Activated gamma-delta T cell treated with anti-CD3 and anti-CD28 coated beads, Interleukin-2, amount 50 U/mL, for 16 hours (primary cell): ENCODE data around the gene FOXJ3.
A peak's percentile ranks its signal among the peaks of the same experiment; 100 is the strongest.

ENCODE experiments used
- DNase-seq: peaks from one replicate; pipeline ENCODE4 v3.0.0-alpha.2; 2020; ENCODE audit warnings: low read depth

Gene FOXJ3

DNA sequence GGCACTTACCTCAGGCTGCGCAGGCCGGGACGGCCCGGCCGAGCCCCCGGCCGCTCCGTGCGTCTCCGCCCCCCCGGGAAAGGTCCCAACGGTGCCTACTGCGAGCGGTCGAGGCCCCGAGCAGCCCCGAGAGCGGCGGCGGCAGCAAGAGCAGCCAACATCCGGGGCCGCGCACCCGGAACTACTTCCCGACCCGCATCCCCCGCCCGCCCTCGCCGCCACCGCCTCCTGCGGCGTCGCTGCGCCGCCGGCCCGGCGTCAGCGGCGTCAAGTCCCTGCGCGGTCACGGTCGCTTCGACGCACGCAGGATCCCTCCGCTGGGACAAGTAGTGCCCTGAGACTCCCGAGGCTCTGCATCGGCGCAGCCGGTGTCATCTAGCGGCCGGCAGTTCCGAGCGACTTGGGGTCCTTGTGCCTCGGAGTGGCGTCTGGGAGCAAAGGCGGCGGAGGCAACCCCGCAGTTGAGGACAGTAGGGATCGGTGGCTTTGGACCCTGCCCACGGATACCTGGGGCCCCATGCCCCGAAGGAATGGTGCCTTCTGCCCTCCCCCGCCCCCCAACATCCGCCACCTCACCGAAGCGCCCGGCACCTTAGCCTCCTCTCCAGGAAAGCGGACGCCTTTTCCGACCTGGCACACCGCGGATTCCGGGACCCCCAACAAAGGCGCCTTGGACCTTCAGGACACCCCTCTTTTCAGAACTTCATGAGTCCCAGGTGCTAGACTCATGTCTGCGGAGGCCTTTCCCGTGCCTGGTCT, at the start of gene FOXJ3:
Gene FOXJ3 (minus strand): TSS at position 186 of the 759 bp plus-strand sequence. CDS start 24,142 bp downstream, outside the sequence.
- peak; percentile 88 for DNase-seq

GRCh38 chr1:42381280-42381673, 46.2 kb upstream of the FOXJ3 start:
- no peak for DNase-seq

DNA sequence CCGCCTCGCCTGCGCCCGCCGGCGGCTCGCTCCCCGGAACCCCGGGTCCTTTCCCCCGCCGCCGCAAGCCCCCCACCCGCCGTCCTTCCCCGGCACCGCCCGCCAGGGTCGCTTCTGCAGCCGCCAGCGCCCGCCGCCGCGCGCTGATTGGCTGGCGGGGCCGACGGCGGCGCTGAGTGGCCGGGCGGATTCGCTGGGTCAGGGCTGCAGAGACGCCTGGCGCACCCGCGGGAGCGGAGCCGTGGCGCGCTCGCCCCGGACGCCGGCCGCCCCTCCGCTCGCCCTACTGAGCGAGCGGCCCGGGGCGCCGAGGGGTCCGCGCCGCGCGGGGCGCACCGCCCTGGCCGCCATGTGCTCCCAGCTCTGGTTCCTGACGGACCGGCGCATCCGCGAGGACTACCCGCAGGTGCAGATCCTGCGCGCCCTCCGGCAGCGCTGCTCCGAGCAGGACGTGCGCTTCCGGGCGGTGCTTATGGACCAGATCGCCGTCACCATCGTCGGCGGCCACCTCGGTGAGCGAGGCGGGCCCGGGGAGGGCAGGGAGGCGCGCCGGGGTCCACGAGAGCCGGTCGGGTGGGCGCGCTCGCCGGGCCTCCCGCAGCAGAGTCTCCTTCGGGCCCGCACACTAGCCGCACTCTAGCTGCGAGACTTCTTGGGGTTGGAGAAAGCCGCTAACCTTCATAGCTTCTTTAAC, 45.7 kb upstream of the FOXJ3 start, which contains the start of gene RIMKLA:
Gene RIMKLA (plus strand): TSS at position 207 of the 694 bp plus-strand sequence. CDS start 143 bp downstream, at position 350.
- DNase-seq: peak; percentile 14

DNA sequence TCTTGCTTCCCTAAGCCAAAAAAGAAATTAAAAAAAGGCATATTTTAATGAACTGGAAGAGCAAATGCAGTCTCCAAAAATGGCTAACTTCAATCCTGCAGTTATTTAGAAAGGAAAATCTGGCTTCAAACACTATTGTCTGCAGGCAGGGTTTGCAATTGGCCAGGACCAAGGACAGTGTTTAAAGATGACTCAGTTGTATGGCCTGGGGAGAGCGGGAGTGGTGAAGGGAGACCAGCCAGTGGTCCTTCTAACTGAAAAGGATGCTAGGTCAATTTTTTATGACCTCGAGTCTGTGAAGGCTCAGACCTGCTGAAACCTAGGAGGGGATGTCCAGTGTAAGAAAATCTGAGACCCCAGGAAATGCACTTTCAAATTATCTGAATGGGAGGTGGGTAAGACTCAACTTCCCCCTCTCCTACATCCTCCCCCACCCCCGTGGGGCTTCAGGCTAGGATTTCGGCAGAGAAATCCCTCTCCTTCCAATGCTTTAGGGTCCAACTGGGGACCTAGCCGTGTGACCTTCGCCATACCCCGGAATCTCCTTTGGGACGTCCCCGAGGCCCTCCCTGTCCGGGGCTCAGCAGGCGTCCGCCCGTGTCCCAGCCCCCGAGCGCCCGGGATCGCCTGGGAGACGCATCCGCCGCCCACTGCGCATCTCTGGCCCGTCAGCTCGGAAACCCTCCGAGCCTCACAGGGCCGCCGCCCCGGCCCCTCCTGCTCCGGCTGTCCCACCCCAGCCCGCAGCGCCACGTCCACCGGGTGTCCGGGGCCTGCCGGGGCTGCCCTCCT, 45.0 kb upstream of the FOXJ3 start:
- no peak for DNase-seq

- DNase-seq: no peak
Observed at GRCh38 chr1:42372796-42373195, 37.8 kb upstream of the FOXJ3 start.

DNA sequence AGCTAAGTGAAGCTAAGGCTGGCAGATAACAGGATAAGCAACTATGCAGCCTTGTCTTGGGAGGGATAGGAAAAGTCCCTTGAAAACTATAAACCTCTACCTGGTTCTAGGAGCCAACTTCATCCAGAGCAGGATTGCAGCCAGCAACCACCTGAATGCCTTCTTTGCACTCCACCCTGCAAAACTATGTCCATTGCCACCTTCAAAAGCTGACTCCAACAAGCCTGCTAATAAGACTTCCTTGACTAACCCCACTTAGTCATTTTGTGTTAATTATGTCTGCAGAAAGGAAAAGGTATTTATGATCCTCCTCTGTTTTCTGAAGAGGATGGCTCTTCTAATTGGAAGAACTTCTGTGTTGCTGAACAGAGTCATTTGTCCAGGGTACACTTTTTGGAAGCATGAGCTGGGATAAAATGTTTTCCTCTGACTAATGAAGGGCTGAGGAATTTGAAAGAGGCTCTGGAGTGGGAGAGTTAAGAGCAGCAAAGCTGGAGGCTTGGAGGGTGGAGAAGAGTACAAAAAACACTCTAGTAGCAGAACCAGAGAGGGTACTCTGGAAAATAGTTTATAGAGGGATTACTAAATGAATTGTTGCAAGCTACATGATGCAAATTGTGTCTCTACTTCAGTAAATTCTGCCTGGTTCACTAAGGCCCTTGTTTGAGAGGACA, 36.0 kb upstream of the FOXJ3 start:
- no peak for DNase-seq

DNA sequence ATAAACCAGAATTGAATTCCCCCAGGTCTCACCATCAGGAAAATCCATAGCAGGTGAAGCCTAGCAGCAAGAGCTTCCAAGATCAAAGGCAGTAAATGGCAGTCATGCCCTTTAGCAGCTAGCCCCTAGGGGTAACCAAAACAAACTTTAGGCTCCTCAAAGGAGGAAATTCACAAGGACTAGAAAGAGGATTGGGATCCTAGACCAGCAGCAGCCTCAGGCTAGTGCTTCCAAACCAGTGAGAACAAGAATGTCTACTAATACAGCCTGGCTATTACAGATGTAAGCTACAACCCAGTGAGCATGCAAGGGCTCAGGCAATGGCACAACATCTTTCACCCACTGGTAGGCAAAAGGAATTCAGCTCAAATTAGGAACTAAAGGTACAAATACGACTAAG, 34.4 kb upstream of the FOXJ3 start:
- DNase-seq: no peak

GRCh38 chr1:42368096-42368795, 33.2 kb upstream of the FOXJ3 start:
- DNase-seq: no peak

GRCh38 chr1:42365118-42365517, 30.1 kb upstream of the FOXJ3 start:
- no peak for DNase-seq

DNA sequence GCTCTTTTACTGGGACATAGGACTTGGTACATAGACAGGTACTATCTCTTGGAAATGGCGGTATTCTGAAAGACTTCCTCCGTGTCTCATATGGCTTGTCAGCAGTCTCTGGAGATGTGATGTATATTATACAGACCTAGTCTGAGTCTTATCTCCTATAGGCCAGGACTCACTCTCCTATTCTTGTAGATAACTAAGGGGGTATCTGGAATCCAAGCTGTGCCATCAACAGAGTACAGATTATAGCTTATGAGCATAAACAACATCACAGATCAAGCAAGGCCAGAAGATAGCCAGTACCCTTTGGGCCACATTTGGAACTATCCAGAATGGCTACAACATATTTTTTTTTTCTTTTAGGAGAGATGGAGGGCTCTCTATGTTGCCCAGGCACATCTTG, 29.5 kb upstream of the FOXJ3 start:
- DNase-seq: no peak

- no peak for DNase-seq
Observed at GRCh38 chr1:42364089-42364488, 29.1 kb upstream of the FOXJ3 start.

DNA sequence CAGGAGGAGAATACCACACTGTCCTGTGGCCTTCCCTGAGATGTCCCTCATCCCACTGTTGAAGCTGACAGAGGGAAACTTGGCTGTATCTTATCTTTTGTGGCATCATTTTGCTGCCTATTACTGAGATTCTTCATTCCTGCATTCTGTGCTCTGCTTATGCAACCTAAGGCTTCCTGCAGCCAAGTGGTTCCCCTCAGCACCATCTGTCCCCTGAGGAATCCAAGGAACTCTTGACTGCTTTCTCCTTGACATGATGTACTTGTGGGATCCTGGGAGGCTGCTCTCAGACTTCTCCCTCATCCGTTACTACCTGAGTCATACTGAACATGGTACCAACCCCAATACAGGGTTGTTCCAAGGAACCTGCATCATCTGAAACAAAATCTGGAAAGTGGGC, 24.4 kb upstream of the FOXJ3 start:
- DNase-seq: no peak

GRCh38 chr1:42358791-42359190, 23.8 kb upstream of the FOXJ3 start:
- DNase-seq: no peak

DNA sequence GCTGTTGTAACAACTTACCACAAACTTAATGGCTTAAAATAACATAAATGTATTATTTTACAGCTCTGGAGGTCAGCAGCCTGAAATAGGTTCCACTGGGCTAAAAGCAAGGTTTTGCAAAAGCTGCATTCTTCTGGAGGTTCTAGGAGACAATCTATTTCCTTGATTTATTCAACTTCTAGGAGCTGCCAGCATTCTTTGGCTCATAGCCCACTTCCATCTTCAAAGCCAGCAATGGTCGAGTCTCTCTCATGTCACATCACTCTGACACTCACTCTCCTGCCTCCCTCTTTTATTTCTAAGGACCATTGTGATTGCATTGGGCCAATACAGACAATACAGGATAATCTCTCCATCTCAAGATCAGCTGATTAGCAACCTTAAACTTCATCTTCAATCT, 15.1 kb upstream of the FOXJ3 start:
- DNase-seq: no peak

DNA sequence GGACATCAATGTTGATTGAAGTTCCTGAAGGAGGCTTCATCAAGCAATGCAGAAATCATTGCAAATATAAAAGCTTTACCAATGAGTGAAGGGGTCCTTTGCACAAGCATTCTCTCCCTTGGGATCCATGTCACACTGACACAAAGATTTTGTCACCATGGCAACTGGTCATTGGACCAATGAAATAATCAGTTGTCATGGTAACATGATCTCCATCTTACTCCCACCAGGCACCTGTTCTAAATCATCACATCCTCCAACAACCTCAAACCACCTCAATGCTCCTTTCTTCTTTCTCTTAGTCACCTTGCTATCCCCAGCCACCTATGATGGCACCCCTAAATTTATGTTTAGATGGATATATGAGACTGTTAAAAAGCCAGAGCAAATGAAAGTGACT, 13.5 kb upstream of the FOXJ3 start:
- no peak for DNase-seq

- no peak for DNase-seq
Observed at GRCh38 chr1:42343049-42343448, 8.0 kb upstream of the FOXJ3 start.

DNA sequence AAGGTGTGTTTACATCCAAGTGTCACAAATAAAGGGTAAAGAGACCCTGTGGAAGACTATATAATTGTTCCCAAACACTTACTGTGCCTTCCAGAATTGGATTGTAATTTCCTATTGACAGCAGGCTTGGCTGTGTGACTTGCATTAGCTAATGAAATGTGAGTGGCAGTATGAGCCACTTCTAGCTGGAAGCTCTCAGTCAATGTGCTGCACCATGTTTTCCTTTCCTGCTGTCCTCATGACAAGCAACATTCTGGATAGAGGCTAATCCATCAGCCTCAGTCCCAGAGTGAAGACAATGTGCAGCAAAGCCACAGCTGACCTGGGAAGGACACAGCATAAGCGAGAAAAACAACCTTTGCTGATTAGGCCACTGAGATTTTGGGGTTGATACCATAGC, 5.9 kb upstream of the FOXJ3 start:
- DNase-seq: no peak

DNA sequence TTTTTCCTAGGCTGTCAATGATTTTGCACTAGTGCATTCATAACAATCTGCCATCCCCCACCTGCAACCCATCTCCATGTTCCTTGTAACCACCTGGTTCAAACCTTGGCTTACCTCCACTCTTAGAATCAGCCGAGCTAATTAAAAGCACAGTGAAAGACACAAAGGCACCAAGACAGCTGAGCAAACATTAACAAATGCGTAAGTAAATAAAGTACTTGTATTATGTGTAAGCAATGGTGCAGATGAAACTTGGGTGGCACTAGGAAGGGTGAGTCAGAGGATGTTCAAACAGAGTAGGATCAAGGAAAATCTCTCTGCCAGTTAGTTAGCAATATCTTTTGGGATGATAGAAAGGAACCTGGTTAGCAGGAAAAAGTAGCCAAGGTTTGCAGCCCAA, 5.1 kb upstream of the FOXJ3 start:
- no peak for DNase-seq

DNA sequence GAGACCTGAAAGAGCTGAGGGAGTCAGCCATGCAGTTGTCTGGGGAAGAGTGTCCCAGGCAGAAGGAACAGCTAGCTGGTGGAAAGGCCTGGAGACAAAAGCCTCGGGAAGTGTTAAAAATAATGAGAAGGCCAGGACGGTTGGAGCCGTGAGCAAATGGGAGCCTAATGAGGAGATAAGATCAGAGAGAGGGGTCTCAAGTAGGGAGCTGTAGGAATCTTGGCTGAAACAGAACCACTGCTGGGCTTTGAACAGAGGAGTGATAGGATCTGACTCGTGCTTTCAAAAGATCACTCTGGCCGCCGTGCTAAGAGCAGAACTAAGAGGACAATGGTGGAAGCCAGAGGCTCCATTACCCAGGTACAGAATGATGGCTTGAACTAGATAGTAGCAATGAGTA, 1.9 kb upstream of the FOXJ3 start:
- no peak for DNase-seq

DNA sequence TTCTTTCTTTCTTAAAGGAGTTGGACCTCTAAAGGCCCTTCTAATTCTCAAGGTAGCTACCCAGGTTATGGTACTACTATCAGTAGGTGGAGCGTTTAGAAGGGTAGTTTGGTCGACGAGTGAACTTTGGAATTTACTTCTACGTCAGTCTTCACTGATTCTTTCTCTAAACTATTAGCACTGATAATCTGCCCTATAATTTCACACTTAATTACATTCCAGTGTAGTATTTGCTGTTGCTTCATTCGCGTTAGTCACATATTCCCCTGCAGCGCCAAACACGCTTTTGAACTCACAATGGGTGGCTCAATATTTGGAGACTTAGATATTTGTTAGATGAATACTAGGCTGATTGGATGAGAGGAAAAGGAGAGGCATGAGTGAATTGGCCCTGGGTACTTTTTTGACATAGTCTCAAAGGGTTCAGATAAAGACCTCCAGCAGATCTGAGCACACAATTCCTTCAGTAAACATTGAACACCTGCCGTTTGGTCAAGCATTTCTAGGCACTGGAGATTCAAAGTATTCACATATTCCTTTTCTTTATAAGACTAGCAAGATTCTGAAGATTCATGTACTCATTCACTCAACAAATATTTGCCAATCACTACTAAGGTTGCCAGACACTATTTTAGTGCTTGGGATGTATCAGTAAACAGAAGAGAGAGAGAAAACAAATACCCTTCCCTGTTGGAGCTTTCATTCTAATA, 929 bp upstream of the FOXJ3 start:
- DNase-seq: no peak
